Endothelial cell of umbilical vein (primary cell): ENCODE measurements around the gene GALNT9.
"Not testable (repeated sequence)": the region's sequence is repeated elsewhere in the genome, so short reads cannot be mapped to it uniquely, and the experiment has no call there.

Experiments
- EZH2 ChIP-seq: IDR thresholded peaks from 2 replicates; pipeline ENCODE4 v1.6.1; 2012; ENCODE audit warnings: borderline replicate concordance, low read depth, mild to moderate bottlenecking, moderate library complexity, low read length, inconsistent platforms; ENCODE audit not compliant: severe bottlenecking
- FOS ChIP-seq: IDR thresholded peaks from 2 replicates; pipeline ENCODE4 v1.6.1; 2011; ENCODE audit warnings: mild to moderate bottlenecking, low read length, moderate library complexity, borderline replicate concordance; ENCODE audit not compliant: insufficient read depth
- GATA2 ChIP-seq: IDR thresholded peaks from 2 replicates; pipeline ENCODE4 v1.7.0; 2011; ENCODE audit warnings: low read depth, mild to moderate bottlenecking, moderate library complexity, mixed read lengths, low read length; ENCODE audit not compliant: insufficient read length, insufficient read depth
- JUN ChIP-seq: IDR thresholded peaks from 2 replicates; pipeline ENCODE4 v1.6.1; 2011; ENCODE audit warnings: borderline replicate concordance, low read depth; ENCODE audit not compliant: insufficient read length, insufficient read depth
- MYC ChIP-seq: IDR thresholded peaks from one replicate; pipeline ENCODE4 v1.6.1; 2011; ENCODE audit warnings: mild to moderate bottlenecking, low read depth, low read length
- POLR2A ChIP-seq: IDR thresholded peaks from 2 replicates; pipeline ENCODE4 v1.6.1; 2012; ENCODE audit warnings: low read depth, mild to moderate bottlenecking, control low read depth, low read length
- POLR2AphosphoS5 ChIP-seq: IDR thresholded peaks from 2 replicates; pipeline ENCODE4 v1.6.1; 2012; ENCODE audit warnings: low read depth, mild to moderate bottlenecking, control low read depth, low read length, moderate library complexity; ENCODE audit not compliant: insufficient read depth
- TF ChIP-seq, protein P1 (sequence below), 2 donors: IDR thresholded peaks; 1 replicate in 1 of 2; 2 replicates in 1 of 2; pipeline ENCODE4 v1.5.1; 2011; ENCODE audit warnings: low read length in 2 of 2, mild to moderate bottlenecking in 2 of 2, moderate library complexity in 2 of 2, control low read depth in 1 of 2, inconsistent platforms in 1 of 2, low read depth in 1 of 2; ENCODE audit not compliant: insufficient read depth in 1 of 2; ENCODE audit errors: extremely low read depth in 1 of 2
- TF ChIP-seq, protein P2 (sequence below): IDR thresholded peaks from 2 replicates; pipeline ENCODE4 v1.6.1; 2011; ENCODE audit not compliant: insufficient read depth, insufficient read length

DNA sequence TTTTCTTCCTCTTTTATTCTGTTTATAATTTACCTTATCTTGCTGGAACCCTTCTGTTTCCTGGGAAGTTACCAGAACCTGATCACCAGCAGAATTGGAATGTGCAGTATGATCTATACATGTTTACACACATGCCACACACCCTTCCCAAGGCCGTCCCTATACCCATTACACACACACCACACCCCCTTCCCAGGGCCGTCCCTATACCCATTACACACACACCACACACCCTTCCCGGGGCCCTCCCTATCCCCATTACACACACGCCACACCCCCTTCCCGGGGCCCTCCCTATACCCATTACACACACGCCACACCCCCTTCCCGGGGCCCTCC is 88.8 kb downstream of the GALNT9 start:
- not testable (repeated sequence) for TF ChIP-seq EZH2, POLR2AphosphoS5, POLR2A, GATA2, FOS, JUN, MYC
- TF ChIP-seq, protein P1, sequence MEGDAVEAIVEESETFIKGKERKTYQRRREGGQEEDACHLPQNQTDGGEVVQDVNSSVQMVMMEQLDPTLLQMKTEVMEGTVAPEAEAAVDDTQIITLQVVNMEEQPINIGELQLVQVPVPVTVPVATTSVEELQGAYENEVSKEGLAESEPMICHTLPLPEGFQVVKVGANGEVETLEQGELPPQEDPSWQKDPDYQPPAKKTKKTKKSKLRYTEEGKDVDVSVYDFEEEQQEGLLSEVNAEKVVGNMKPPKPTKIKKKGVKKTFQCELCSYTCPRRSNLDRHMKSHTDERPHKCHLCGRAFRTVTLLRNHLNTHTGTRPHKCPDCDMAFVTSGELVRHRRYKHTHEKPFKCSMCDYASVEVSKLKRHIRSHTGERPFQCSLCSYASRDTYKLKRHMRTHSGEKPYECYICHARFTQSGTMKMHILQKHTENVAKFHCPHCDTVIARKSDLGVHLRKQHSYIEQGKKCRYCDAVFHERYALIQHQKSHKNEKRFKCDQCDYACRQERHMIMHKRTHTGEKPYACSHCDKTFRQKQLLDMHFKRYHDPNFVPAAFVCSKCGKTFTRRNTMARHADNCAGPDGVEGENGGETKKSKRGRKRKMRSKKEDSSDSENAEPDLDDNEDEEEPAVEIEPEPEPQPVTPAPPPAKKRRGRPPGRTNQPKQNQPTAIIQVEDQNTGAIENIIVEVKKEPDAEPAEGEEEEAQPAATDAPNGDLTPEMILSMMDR (IDR thresholded peaks at IDR 0.05; ENCODE audit: extremely low read depth in 1 of 2, insufficient read depth in 1 of 2, low read depth in 1 of 2, low read length in 2 of 2), result not testable (repeated sequence)
- TF ChIP-seq, protein P2, sequence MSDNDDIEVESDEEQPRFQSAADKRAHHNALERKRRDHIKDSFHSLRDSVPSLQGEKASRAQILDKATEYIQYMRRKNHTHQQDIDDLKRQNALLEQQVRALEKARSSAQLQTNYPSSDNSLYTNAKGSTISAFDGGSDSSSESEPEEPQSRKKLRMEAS, result not testable (repeated sequence)
